Activated CD4-positive, alpha-beta T cell treated with anti-CD3 and anti-CD28 coated beads for 36 hours (primary cell): ENCODE measurements around the gene LPAR6. TPM values are rescaled to one million over a fixed set of nuclear protein-coding genes. Genes with fewer than 3 reads are reported as not detected.
"Not testable (repeated sequence)": the region's sequence is repeated elsewhere in the genome, so short reads cannot be mapped to it uniquely, and the experiment has no call there.

Source experiments
- ATAC-seq: fragments of 200-7000 bp; cut with Tn5 transposase; one replicate; pipeline ENCODE4 v1.10.0; 2021; ENCODE audit warnings: mild to moderate bottlenecking, moderate library complexity
- CTCF ChIA-PET: fragments of 350-600 bp; sonication (Branson Sonifier 250); formaldehyde crosslinking; loops from one replicate; lab custom pipeline; 2021; ENCODE audit warnings: antibody characterized with exemption; lab: Charles Lee
- POLR2A ChIA-PET: fragments of 350-600 bp; sonication (Branson Sonifier 250); formaldehyde crosslinking; loops from one replicate; lab custom pipeline; 2021; ENCODE audit warnings: antibody characterized with exemption, inconsistent platforms; lab: Charles Lee
- DNase-seq: peaks from one replicate; pipeline ENCODE4 v3.0.0-alpha.2; 2020
- H3K27ac Mint-ChIP-seq: one replicate; pipeline ENCODE4 v1.8.0; 2021; ENCODE audit warnings: mixed read lengths
- H3K27me3 Mint-ChIP-seq: one replicate; pipeline ENCODE4 v1.8.0; 2021; ENCODE audit warnings: mixed read lengths
- H3K36me3 Mint-ChIP-seq: one replicate; pipeline ENCODE4 v1.8.0; 2021; ENCODE audit warnings: low read depth, mixed read lengths
- H3K4me1 Mint-ChIP-seq: one replicate; pipeline ENCODE4 v1.8.0; 2021; ENCODE audit warnings: mixed read lengths
- H3K4me3 Mint-ChIP-seq: one replicate; pipeline ENCODE4 v1.8.0; 2021; ENCODE audit warnings: mild to moderate bottlenecking, moderate library complexity, mixed read lengths
- H3K9me3 Mint-ChIP-seq: one replicate; pipeline ENCODE4 v1.8.0; 2021; ENCODE audit warnings: low read depth, mixed read lengths
- intact Hi-C, 2 experiments: fragments of 100-400 bp; cut with DNase I in 1 of 2; cut with micrococcal nuclease in 1 of 2; formaldehyde crosslinking; loops; one replicate each; pipeline versions ENCODE4 v1.14.2 to v1.15.1; 2022 to 2024; cut with DNase I, micrococcal nuclease
- total RNA-seq, 2 experiments: library from RNA; stranded (reverse); gene quantifications; one replicate each; pipeline ENCODE4 v1.2.3, GENCODE V29; 2021

LPAR6 gene
- total RNA-seq, 2 experiments from 2014 or later = 6.8 to 7.9 TPM

- ChIA-PET CTCF (no interaction called here), POLR2A (no interaction called here)
- Mint-ChIP-seq H3K4me1 (peaks cover 31% of the 10 kb centered on the region), H3K27me3 (no peaks in the 10 kb centered on the region), H3K9me3 (no peaks in the 10 kb centered on the region), H3K36me3 (peaks cover 8% of the 10 kb centered on the region), H3K4me3 (no peak overlapping the region), H3K27ac (no peak overlapping the region)
- ATAC-seq (no peak), DNase-seq (no peak)
- intact Hi-C loops = loop anchor here in 1 of 2 experiments (10.0 kb wide), 1 partner anchor 48 kb away; no protein-coding TSS in a partner anchor
These were observed 23.9 kb upstream of the LPAR6 start for GRCh38 chr13:48436661-48437288.

GRCh38 chr13:48434200-48434599 lies 21.3 kb upstream of the LPAR6 start:
- POLR2A ChIA-PET = no interaction called here
- peaks cover 12% of the 10 kb centered on the region for H3K36me3 Mint-ChIP-seq

GRCh38 chr13:48431987-48432615 lies 19.2 kb upstream of the LPAR6 start:
- Mint-ChIP-seq H3K27me3 (no peaks in the 10 kb centered on the region), H3K9me3 (peaks cover 2% of the 10 kb centered on the region), H3K4me3 (no peak overlapping the region), H3K4me1 (peaks cover 51% of the 10 kb centered on the region), H3K36me3 (peaks cover 14% of the 10 kb centered on the region), H3K27ac (no peak overlapping the region)
- ChIA-PET POLR2A (interaction anchor here (0.6 kb wide), 1 partner anchor 691 kb away, joined by 3 read pairs; no protein-coding TSS in a partner anchor), CTCF (no interaction called here)
- no peak for DNase-seq
- ATAC-seq = no peak
- intact Hi-C loops = loop anchor here in 1 of 2 experiments (10.0 kb wide), 1 partner anchor 53 kb away; no protein-coding TSS in a partner anchor

More at GRCh38 chr13:48434200-48434599, 21.3 kb upstream of the LPAR6 start:
- DNase-seq = no peak
- ATAC-seq = no peak
- Mint-ChIP-seq H3K4me3 (no peak overlapping the region), H3K4me1 (peaks cover 45% of the 10 kb centered on the region), H3K9me3 (peaks cover 2% of the 10 kb centered on the region), H3K27me3 (no peaks in the 10 kb centered on the region), H3K27ac (no peak overlapping the region)
- CTCF ChIA-PET = no interaction called here
- intact Hi-C loops = loop anchor here in 1 of 2 experiments (10.0 kb wide), 1 partner anchor 51 kb away; no protein-coding TSS in a partner anchor

GRCh38 chr13:48431431-48431830 lies 18.5 kb upstream of the LPAR6 start:
- Mint-ChIP-seq H3K4me1 (peaks cover 47% of the 10 kb centered on the region), H3K36me3 (peaks cover 18% of the 10 kb centered on the region), H3K27ac (no peak overlapping the region), H3K4me3 (no peak overlapping the region), H3K27me3 (no peaks in the 10 kb centered on the region), H3K9me3 (peaks cover 7% of the 10 kb centered on the region)
- ChIA-PET POLR2A (no interaction called here), CTCF (no interaction called here)
- DNase-seq (no peak), ATAC-seq (peak; percentile 51)
- intact Hi-C loops = loop anchor here in 1 of 2 experiments (10.0 kb wide), 1 partner anchor 53 kb away; no protein-coding TSS in a partner anchor

- Mint-ChIP-seq H3K4me1 (peaks cover 36% of the 10 kb centered on the region), H3K36me3 (peaks cover 15% of the 10 kb centered on the region), H3K4me3 (no peak overlapping the region), H3K27ac (no peak overlapping the region), H3K9me3 (peaks cover 7% of the 10 kb centered on the region), H3K27me3 (no peaks in the 10 kb centered on the region)
- DNase-seq (no peak), ATAC-seq (no peak)
- CTCF ChIA-PET = interaction anchor here (0.9 kb wide), 1 partner anchor 77 kb away, joined by 4 read pairs; no protein-coding TSS in a partner anchor
- POLR2A ChIA-PET = no interaction called here
- intact Hi-C loops = loop anchor here in 1 of 2 experiments (10.0 kb wide), 1 partner anchor 55 kb away; no protein-coding TSS in a partner anchor
These were observed 17.0 kb upstream of the LPAR6 start for GRCh38 chr13:48429886-48430285.

- CTCF ChIA-PET = interaction anchor here (0.9 to 1.4 kb wide), 3 partner anchors 17 to 104 kb away, joined by 3 to 5 read pairs (median 4); partner anchors contain the start of gene RCBTB2
- H3K9me3 Mint-ChIP-seq = peaks cover 7% of the 10 kb centered on the region
- H3K27me3 Mint-ChIP-seq = no peaks in the 10 kb centered on the region
- peaks cover 10% of the 10 kb centered on the region for H3K36me3 Mint-ChIP-seq
- H3K27ac Mint-ChIP-seq = no peak overlapping the region
- POLR2A ChIA-PET = no interaction called here
- no peak overlapping the region for H3K4me3 Mint-ChIP-seq
- DNase-seq (no peak), ATAC-seq (peak; percentile 33)
- intact Hi-C loops = no loop called here
- peaks cover 29% of the 10 kb centered on the region for H3K4me1 Mint-ChIP-seq
These were observed 16.1 kb upstream of the LPAR6 start for GRCh38 chr13:48429036-48429435.

- H3K27me3 Mint-ChIP-seq, ATAC-seq, intact Hi-C loops, DNase-seq, H3K9me3 Mint-ChIP-seq, POLR2A ChIA-PET, H3K4me3 Mint-ChIP-seq: not testable (repeated sequence)
- Mint-ChIP-seq H3K27ac (peak overlapping the region; percentile 51), H3K36me3 (peaks cover 12% of the 10 kb centered on the region), H3K4me1 (peaks cover 23% of the 10 kb centered on the region)
- CTCF ChIA-PET = interaction anchor here (0.9 to 1.5 kb wide), 3 partner anchors 9 to 12 kb away, joined by 3 to 7 read pairs (median 4); no protein-coding TSS in a partner anchor
These were observed 13.9 kb upstream of the LPAR6 start for GRCh38 chr13:48426755-48427298.

- POLR2A ChIA-PET = no interaction called here
These were observed 13.1 kb upstream of the LPAR6 start for GRCh38 chr13:48426052-48426451.

GRCh38 chr13:48424212-48424611 lies 11.3 kb upstream of the LPAR6 start:
- POLR2A ChIA-PET = no interaction called here
- H3K4me3 Mint-ChIP-seq = no peak overlapping the region

More at GRCh38 chr13:48426052-48426451, 13.1 kb upstream of the LPAR6 start:
- intact Hi-C loops = no loop called here
- H3K36me3 Mint-ChIP-seq = peaks cover 12% of the 10 kb centered on the region
- no peak overlapping the region for H3K4me3 Mint-ChIP-seq
- no peak overlapping the region for H3K27ac Mint-ChIP-seq
- peaks cover 11% of the 10 kb centered on the region for H3K9me3 Mint-ChIP-seq
- H3K27me3 Mint-ChIP-seq = no peaks in the 10 kb centered on the region
- peaks cover 16% of the 10 kb centered on the region for H3K4me1 Mint-ChIP-seq
- DNase-seq = no peak
- ATAC-seq = no peak
- CTCF ChIA-PET = interaction anchor here (0.9 to 1.5 kb wide), 3 partner anchors 9 to 12 kb away, joined by 3 to 7 read pairs (median 4); no protein-coding TSS in a partner anchor

GRCh38 chr13:48422003-48422402 lies 9.1 kb upstream of the LPAR6 start:
- intact Hi-C loops, CTCF ChIA-PET, POLR2A ChIA-PET, H3K27me3 Mint-ChIP-seq, H3K4me1 Mint-ChIP-seq, H3K4me3 Mint-ChIP-seq, DNase-seq, H3K27ac Mint-ChIP-seq, ATAC-seq: not testable (repeated sequence)
- Mint-ChIP-seq H3K36me3 (peaks cover 25% of the 10 kb centered on the region), H3K9me3 (peaks cover 17% of the 10 kb centered on the region)

More at GRCh38 chr13:48424212-48424611, 11.3 kb upstream of the LPAR6 start:
- CTCF ChIA-PET = interaction anchor here (1.2 kb wide), 1 partner anchor 12 kb away, joined by 3 read pairs; the partner anchor contains the start of gene LPAR6
- DNase-seq (no peak), ATAC-seq (no peak)
- H3K4me1 Mint-ChIP-seq = peaks cover 8% of the 10 kb centered on the region
- H3K27ac Mint-ChIP-seq = no peak overlapping the region
- no peaks in the 10 kb centered on the region for H3K27me3 Mint-ChIP-seq
- H3K9me3 Mint-ChIP-seq = peaks cover 12% of the 10 kb centered on the region
- peaks cover 11% of the 10 kb centered on the region for H3K36me3 Mint-ChIP-seq
- intact Hi-C loops = no loop called here

- H3K36me3 Mint-ChIP-seq = peaks cover 25% of the 10 kb centered on the region
- POLR2A ChIA-PET = no interaction called here
- peaks cover 17% of the 10 kb centered on the region for H3K4me1 Mint-ChIP-seq
- no peak overlapping the region for H3K4me3 Mint-ChIP-seq
- H3K27me3 Mint-ChIP-seq = no peaks in the 10 kb centered on the region
- no peak overlapping the region for H3K27ac Mint-ChIP-seq
- peaks cover 5% of the 10 kb centered on the region for H3K9me3 Mint-ChIP-seq
- CTCF ChIA-PET = interaction anchor here (1.1 kb wide), 1 partner anchor 11 kb away, joined by 4 read pairs; no protein-coding TSS in a partner anchor
- ATAC-seq (no peak), DNase-seq (no peak)
- intact Hi-C loops = no loop called here
These were observed 2.6 kb upstream of the LPAR6 start for GRCh38 chr13:48415516-48415915.
